OCI-LY7 (cell line): ENCODE data around the gene PRRC2B. TPM values are rescaled to one million over a fixed set of nuclear protein-coding genes. Genes with fewer than 3 reads are reported as not detected.

Experiments used
- BruUV-seq: library from RNA; stranded (reverse); fragments of 400-500 nt; replicated peaks from 2 replicates; lab custom pipeline; 2021; lab: Mats Ljungman, UMichigan
- CTCF ChIA-PET: fragments of 300-600 bp; sonication (Branson Sonifier 250); formaldehyde crosslinking; loops from one replicate; lab custom pipeline; 2022; ENCODE audit warnings: antibody characterized with exemption; ENCODE audit not compliant: unreplicated experiment; lab: Charles Lee
- POLR2A ChIA-PET: fragments of 300-600 bp; sonication (Branson Sonifier 250); formaldehyde crosslinking; loops from one replicate; lab custom pipeline; 2022; ENCODE audit warnings: antibody characterized with exemption; lab: Charles Lee
- DNase-seq: peaks from one replicate; pipeline ENCODE4 v3.0.0-alpha.2; 2015; ENCODE audit warnings: low spot score
- H2AFZ ChIP-seq: fragments of 200-600 bp; sonication (generic), shearing (Covaris generic); 2 replicates; pipeline ENCODE4 v1.6.1; 2014; ENCODE audit warnings: mild to moderate bottlenecking, antibody characterized with exemption, low read length, moderate library complexity
- H3K27ac ChIP-seq: fragments of 200-600 bp; sonication (generic); 2 replicates; pipeline ENCODE4 v1.5.1; 2014; ENCODE audit warnings: mixed run types, low read depth, mild to moderate bottlenecking, moderate library complexity, low read length, inconsistent platforms; ENCODE audit not compliant: poor library complexity, severe bottlenecking
- H3K36me3 ChIP-seq: fragments of 200-600 bp; sonication (generic); 2 replicates; pipeline ENCODE4 v1.6.1; 2014; ENCODE audit warnings: mild to moderate bottlenecking, antibody characterized with exemption, low read length, moderate library complexity, mixed read lengths; ENCODE audit not compliant: insufficient read depth
- H3K4me1 ChIP-seq: fragments of 200-600 bp; sonication (generic); 2 replicates; pipeline ENCODE4 v1.5.1; 2014; ENCODE audit warnings: mild to moderate bottlenecking, low read length; ENCODE audit not compliant: insufficient read depth, poor library complexity, severe bottlenecking
- H3K4me2 ChIP-seq: fragments of 200-600 bp; sonication (generic); 2 replicates; pipeline ENCODE4 v1.6.1; 2014; ENCODE audit warnings: mild to moderate bottlenecking, low read length
- H3K4me3 ChIP-seq: fragments of 200-600 bp; sonication (generic); 2 replicates; pipeline ENCODE4 v1.5.1; 2014; ENCODE audit warnings: mild to moderate bottlenecking, low read depth, low read length; ENCODE audit not compliant: poor library complexity, severe bottlenecking
- H3K79me2 ChIP-seq: fragments of 200-600 bp; sonication (generic); 2 replicates; pipeline ENCODE4 v1.6.1; 2016; ENCODE audit warnings: low read depth, mild to moderate bottlenecking, low read length, moderate library complexity, mixed read lengths; ENCODE audit not compliant: insufficient read depth
- H3K9me2 ChIP-seq: fragments of 200-600 bp; sonication (generic); 2 replicates; pipeline ENCODE4 v1.6.1; 2016; ENCODE audit warnings: mild to moderate bottlenecking, low read length, mixed read lengths; ENCODE audit not compliant: insufficient read depth
- H3K9me3 ChIP-seq: fragments of 200-600 bp; sonication (generic); 2 replicates; pipeline ENCODE4 v1.6.1; 2014; ENCODE audit warnings: mild to moderate bottlenecking, mixed run types, low read length, mixed read lengths
- H4K20me1 ChIP-seq: fragments of 200-600 bp; sonication (generic); 2 replicates; pipeline ENCODE4 v1.6.1; 2014; ENCODE audit warnings: mild to moderate bottlenecking, antibody characterized with exemption, low read length, moderate library complexity, mixed read lengths; ENCODE audit not compliant: insufficient read depth
- EZH2phosphoT487 ChIP-seq: fragments of 200-600 bp; sonication (generic); IDR thresholded peaks from 2 replicates; pipeline ENCODE4 v1.6.1; 2018; ENCODE audit warnings: low read depth, borderline replicate concordance, mild to moderate bottlenecking, mixed run types, antibody characterized with exemption, low read length, moderate library complexity, mixed read lengths
- intact Hi-C: fragments of 100-400 bp; cut with micrococcal nuclease; formaldehyde crosslinking; loops from one replicate; pipeline ENCODE4 v1.10.0; 2022; ENCODE audit not compliant: unreplicated experiment
- total RNA-seq, 2 experiments: library from RNA; depleted of rRNA in 1 of 2; stranded (reverse); fragments of >200 nt in 1 of 2; shearing (Covaris generic) in 1 of 2; gene quantifications; 2 replicates each; pipeline ENCODE4 v1.2.3, GENCODE V29; 2014 to 2022
- TF ChIP-seq, protein P1 (sequence below): fragments of 200-600 bp; sonication (generic); conservative IDR thresholded peaks from 2 replicates; pipeline ENCODE4 v1.5.1; 2014; ENCODE audit warnings: mild to moderate bottlenecking, antibody characterized with exemption, low read length, moderate library complexity, mixed read lengths

Gene PRRC2B
- total RNA-seq, 2 experiments from 2014 or later: 84.2 to 210 TPM

DNA sequence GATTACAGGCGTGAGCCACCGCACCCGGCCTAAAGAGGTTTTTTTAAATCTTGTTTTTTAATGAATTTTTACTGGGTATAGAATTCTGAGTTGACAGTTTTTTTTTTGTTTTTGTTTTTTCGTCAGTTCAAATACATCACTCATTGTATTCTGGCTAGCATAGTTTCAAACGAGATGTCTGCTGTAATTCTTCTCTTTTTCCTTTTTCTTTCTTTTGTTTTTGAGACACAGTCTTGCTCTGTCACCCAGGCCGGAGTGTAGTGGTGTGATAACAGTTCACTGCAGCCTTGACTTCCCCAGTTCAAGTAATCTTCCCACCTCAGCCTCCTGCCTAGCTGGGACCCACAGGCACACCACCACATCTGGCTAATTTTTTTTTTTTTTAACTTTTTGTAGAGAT is 149.3 kb downstream of the PRRC2B start:
- Histone ChIP-seq H4K20me1 (no peaks in the 10 kb centered on the region), H3K9me2 (no peaks in the 10 kb centered on the region), H2AFZ (no peak overlapping the region), H3K27ac (no peak overlapping the region), H3K4me3 (no peak overlapping the region), H3K4me2 (no peak overlapping the region), H3K79me2 (no peaks in the 10 kb centered on the region), H3K4me1 (no peaks in the 10 kb centered on the region), H3K9me3 (peaks cover 9% of the 10 kb centered on the region; the same call in 1 of the 2 replicates), H3K36me3 (no peaks in the 10 kb centered on the region)
- ChIA-PET POLR2A (no interaction called here), CTCF (no interaction called here)
- intact Hi-C loops: no loop called here
- no peak for TF ChIP-seq EZH2phosphoT487
- TF ChIP-seq, protein P1, sequence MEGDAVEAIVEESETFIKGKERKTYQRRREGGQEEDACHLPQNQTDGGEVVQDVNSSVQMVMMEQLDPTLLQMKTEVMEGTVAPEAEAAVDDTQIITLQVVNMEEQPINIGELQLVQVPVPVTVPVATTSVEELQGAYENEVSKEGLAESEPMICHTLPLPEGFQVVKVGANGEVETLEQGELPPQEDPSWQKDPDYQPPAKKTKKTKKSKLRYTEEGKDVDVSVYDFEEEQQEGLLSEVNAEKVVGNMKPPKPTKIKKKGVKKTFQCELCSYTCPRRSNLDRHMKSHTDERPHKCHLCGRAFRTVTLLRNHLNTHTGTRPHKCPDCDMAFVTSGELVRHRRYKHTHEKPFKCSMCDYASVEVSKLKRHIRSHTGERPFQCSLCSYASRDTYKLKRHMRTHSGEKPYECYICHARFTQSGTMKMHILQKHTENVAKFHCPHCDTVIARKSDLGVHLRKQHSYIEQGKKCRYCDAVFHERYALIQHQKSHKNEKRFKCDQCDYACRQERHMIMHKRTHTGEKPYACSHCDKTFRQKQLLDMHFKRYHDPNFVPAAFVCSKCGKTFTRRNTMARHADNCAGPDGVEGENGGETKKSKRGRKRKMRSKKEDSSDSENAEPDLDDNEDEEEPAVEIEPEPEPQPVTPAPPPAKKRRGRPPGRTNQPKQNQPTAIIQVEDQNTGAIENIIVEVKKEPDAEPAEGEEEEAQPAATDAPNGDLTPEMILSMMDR: no peak
- DNase-seq: no peak
- BruUV-seq: no TSS peak

- no peak within 1 kb of the TSS for H3K4me3 ChIP-seq
- intact Hi-C loops: no loop called here
- ChIA-PET POLR2A (no interaction called here), CTCF (no interaction called here)
- H3K27ac ChIP-seq: no peak within 1 kb of the TSS
- H3K4me1 ChIP-seq: no peaks in the 10 kb centered on the region
- no peaks in the 10 kb centered on the region for H3K79me2 ChIP-seq
- no peaks in the 10 kb centered on the region for H4K20me1 ChIP-seq
- H3K4me2 ChIP-seq: no peak within 1 kb of the TSS
- H3K9me2 ChIP-seq: no peaks in the 10 kb centered on the region
- H3K36me3 ChIP-seq: no peaks in the 10 kb centered on the region
- peaks cover 9% of the 10 kb centered on the region; the same call in 1 of the 2 replicates for H3K9me3 ChIP-seq
- DNase-seq: no peak
- TF ChIP-seq EZH2phosphoT487: no peak
- TF ChIP-seq, protein P1: no peak
- BruUV-seq: no TSS peak
- H2AFZ ChIP-seq: no peak within 1 kb of the TSS
Observed at GRCh38 chr9:131545003-131545785, 151.3 kb downstream of the PRRC2B start, which contains the start of gene PRRT1B. Gene PRRT1B, plus strand, starts transcription at chr9:131545523. Its CDS starts 93 bp downstream, at chr9:131545616.

GRCh38 chr9:131545786-131546335 is 152.0 kb downstream of the PRRC2B start:
- Histone ChIP-seq H3K4me1 (no peaks in the 10 kb centered on the region), H4K20me1 (no peaks in the 10 kb centered on the region), H3K4me3 (no peak overlapping the region), H2AFZ (no peak overlapping the region), H3K9me2 (no peaks in the 10 kb centered on the region), H3K79me2 (no peaks in the 10 kb centered on the region), H3K27ac (no peak overlapping the region), H3K4me2 (no peak overlapping the region), H3K9me3 (peaks cover 9% of the 10 kb centered on the region; the same call in 1 of the 2 replicates), H3K36me3 (no peaks in the 10 kb centered on the region)
- BruUV-seq: no TSS peak
- intact Hi-C loops: no loop called here
- CTCF ChIA-PET: no interaction called here
- DNase-seq: no peak
- no peak for TF ChIP-seq EZH2phosphoT487
- TF ChIP-seq, protein P1: no peak
- POLR2A ChIA-PET: no interaction called here
